HEK293 (cell line): ENCODE results near the gene RPUSD4.
"Not testable (repeated sequence)": the region's sequence is repeated elsewhere in the genome, so short reads cannot be mapped to it uniquely, and the experiment has no call there.

Source experiments
- CTCF ChIA-PET: fragments of 350-600 bp; formaldehyde crosslinking; extraction: SDS; loops from one replicate; lab custom pipeline; 2021; ENCODE audit warnings: antibody characterized with exemption; lab: Yijun Ruan, JAX
- POLR2A ChIA-PET: fragments of 300-600 bp; formaldehyde crosslinking; extraction: SDS; loops from one replicate; lab custom pipeline; 2020; ENCODE audit warnings: antibody characterized with exemption, inconsistent platforms; lab: Yijun Ruan, JAX
- H3K27ac ChIP-seq: fragments of 200-500 bp; sonication (Bioruptor generic); 2 replicates; pipeline ENCODE4 v1.5.1; 2014; ENCODE audit warnings: low read depth, low read length, control low read depth, inconsistent platforms; ENCODE audit errors: extremely low read depth
- H3K36me3 ChIP-seq, 2 experiments: fragments of 200-500 bp in 1 of 2; sonication (Bioruptor generic) in 1 of 2; 1 replicate in 1 of 2; 2 replicates in 1 of 2; pipeline ENCODE4 v1.5.1; 2014 to 2017; ENCODE audit warnings: inconsistent platforms in 2 of 2, low read length in 2 of 2; ENCODE audit not compliant: control insufficient read depth in 2 of 2, insufficient read depth in 1 of 2
- H3K4me1 ChIP-seq: fragments of 200-500 bp; sonication (Bioruptor generic); 2 replicates; pipeline ENCODE4 v1.5.1; 2014; ENCODE audit warnings: mild to moderate bottlenecking, low read length, inconsistent platforms; ENCODE audit not compliant: control insufficient read depth, insufficient read depth
- H3K4me3 ChIP-seq: 2 replicates; pipeline ENCODE4 v1.5.1; 2011; ENCODE audit warnings: low read depth, mild to moderate bottlenecking, control low read depth, low read length, moderate library complexity
- H3K9me3 ChIP-seq: fragments of 200-500 bp; sonication (Bioruptor generic); 2 replicates; pipeline ENCODE4 v1.5.1; 2014; ENCODE audit warnings: low read depth, low read length, inconsistent platforms; ENCODE audit not compliant: control insufficient read depth, insufficient read depth
- PRDM1 ChIP-seq: fragments of 450-650 bp; formaldehyde crosslinking; IDR thresholded peaks from 2 replicates; pipeline ENCODE4; 2016; ENCODE audit warnings: missing biosample characterization, missing genetic modification characterization
- ZNF266 ChIP-seq: fragments of 450-650 bp; formaldehyde crosslinking; IDR thresholded peaks from 2 replicates; pipeline ENCODE4 v1.5.1; 2016; ENCODE audit warnings: missing biosample characterization, missing genetic modification characterization, low read depth
- ZNF292 ChIP-seq: fragments of 450-650 bp; formaldehyde crosslinking; IDR thresholded peaks from 2 replicates; pipeline ENCODE4 v1.5.1; 2016; ENCODE audit warnings: low read depth, missing biosample characterization, missing genetic modification characterization, borderline replicate concordance
- ZNF311 ChIP-seq: fragments of 450-650 bp; formaldehyde crosslinking; IDR thresholded peaks from 2 replicates; pipeline ENCODE4 v1.5.1; 2017; ENCODE audit warnings: missing biosample characterization, missing genetic modification characterization, borderline replicate concordance
- ZNF391 ChIP-seq: fragments of 450-650 bp; formaldehyde crosslinking; IDR thresholded peaks from 2 replicates; pipeline ENCODE4 v1.5.1; 2016; ENCODE audit warnings: low read depth, missing biosample characterization, missing genetic modification characterization, borderline replicate concordance
- ZNF449 ChIP-seq: fragments of 450-650 bp; formaldehyde crosslinking; IDR thresholded peaks from 2 replicates; pipeline ENCODE4 v1.5.1; 2017; ENCODE audit warnings: missing biosample characterization, mild to moderate bottlenecking, missing genetic modification characterization, moderate library complexity
- ZNF473 ChIP-seq: fragments of 450-650 bp; formaldehyde crosslinking; IDR thresholded peaks from 2 replicates; pipeline ENCODE4 v1.5.1; 2017; ENCODE audit warnings: missing biosample characterization, missing genetic modification characterization
- ZNF544 ChIP-seq: fragments of 450-650 bp; formaldehyde crosslinking; IDR thresholded peaks from 2 replicates; pipeline ENCODE4 v1.5.0; 2017; ENCODE audit warnings: missing biosample characterization, missing genetic modification characterization
- ZNF571 ChIP-seq: fragments of 450-650 bp; formaldehyde crosslinking; IDR thresholded peaks from 2 replicates; pipeline ENCODE4 v1.5.0; 2017; ENCODE audit warnings: missing biosample characterization, missing genetic modification characterization
- ZNF610 ChIP-seq: fragments of 450-650 bp; formaldehyde crosslinking; IDR thresholded peaks from 2 replicates; pipeline ENCODE4 v1.5.1; 2016; ENCODE audit warnings: missing biosample characterization, missing genetic modification characterization, borderline replicate concordance
- ZNF791 ChIP-seq: fragments of 450-650 bp; formaldehyde crosslinking; IDR thresholded peaks from 2 replicates; pipeline ENCODE4 v1.5.1; 2016; ENCODE audit warnings: missing biosample characterization, missing genetic modification characterization
- TF ChIP-seq, protein P1 (sequence below): fragments of 450-650 bp; formaldehyde crosslinking; IDR thresholded peaks from 2 replicates; pipeline ENCODE4 v1.5.1; 2016; ENCODE audit warnings: missing biosample characterization, missing genetic modification characterization

RPUSD4 gene

GRCh38 chr11:126257144-126257543 is 45.7 kb upstream of the RPUSD4 start (continued):
- no peak for TF ChIP-seq ZNF791 (tag by site-specific recombination)
- TF ChIP-seq, protein P1, sequence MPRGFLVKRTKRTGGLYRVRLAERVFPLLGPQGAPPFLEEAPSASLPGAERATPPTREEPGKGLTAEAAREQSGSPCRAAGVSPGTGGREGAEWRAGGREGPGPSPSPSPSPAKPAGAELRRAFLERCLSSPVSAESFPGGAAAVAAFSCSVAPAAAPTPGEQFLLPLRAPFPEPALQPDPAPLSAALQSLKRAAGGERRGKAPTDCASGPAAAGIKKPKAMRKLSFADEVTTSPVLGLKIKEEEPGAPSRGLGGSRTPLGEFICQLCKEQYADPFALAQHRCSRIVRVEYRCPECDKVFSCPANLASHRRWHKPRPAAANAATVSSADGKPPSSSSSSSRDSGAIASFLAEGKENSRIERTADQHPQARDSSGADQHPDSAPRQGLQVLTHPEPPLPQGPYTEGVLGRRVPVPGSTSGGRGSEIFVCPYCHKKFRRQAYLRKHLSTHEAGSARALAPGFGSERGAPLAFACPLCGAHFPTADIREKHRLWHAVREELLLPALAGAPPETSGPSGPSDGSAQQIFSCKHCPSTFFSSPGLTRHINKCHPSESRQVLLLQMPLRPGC (tag by site-specific recombination): no peak
- no peak for TF ChIP-seq ZNF449 (tag by site-specific recombination)
- no peak for TF ChIP-seq ZNF610 (tag by site-specific recombination)
- TF ChIP-seq PRDM1 (tag by site-specific recombination): no peak
- TF ChIP-seq ZNF266 (tag by site-specific recombination): no peak
- no peak for TF ChIP-seq ZNF391

- Histone ChIP-seq H3K4me1 (no peaks in the 10 kb centered on the region), H3K36me3 (peaks cover 0 to 67% of the 10 kb centered on the region in 2 experiments; a peak in 2 of 3 replicates)
- TF ChIP-seq ZNF449 (tag by site-specific recombination) (no peak), ZNF544 (tag by site-specific recombination) (no peak)
- TF ChIP-seq, all 188 proteins: peak for 0
- H3K27ac ChIP-seq: no peak overlapping the region
- CTCF ChIA-PET: no interaction called here
- no peaks in the 10 kb centered on the region for H3K9me3 ChIP-seq
- POLR2A ChIA-PET: no interaction called here
- H3K4me3 ChIP-seq: no peak overlapping the region
These were observed 44.8 kb upstream of the RPUSD4 start for GRCh38 chr11:126256216-126256615.

GRCh38 chr11:126255507-126255906 is 44.1 kb upstream of the RPUSD4 start:
- H3K36me3 ChIP-seq: peaks cover 0 to 67% of the 10 kb centered on the region in 2 experiments; a peak in 2 of 3 replicates
- H3K4me3 ChIP-seq, H3K27ac ChIP-seq, H3K4me1 ChIP-seq, CTCF ChIA-PET, H3K9me3 ChIP-seq, POLR2A ChIA-PET: not testable (repeated sequence)

DNA sequence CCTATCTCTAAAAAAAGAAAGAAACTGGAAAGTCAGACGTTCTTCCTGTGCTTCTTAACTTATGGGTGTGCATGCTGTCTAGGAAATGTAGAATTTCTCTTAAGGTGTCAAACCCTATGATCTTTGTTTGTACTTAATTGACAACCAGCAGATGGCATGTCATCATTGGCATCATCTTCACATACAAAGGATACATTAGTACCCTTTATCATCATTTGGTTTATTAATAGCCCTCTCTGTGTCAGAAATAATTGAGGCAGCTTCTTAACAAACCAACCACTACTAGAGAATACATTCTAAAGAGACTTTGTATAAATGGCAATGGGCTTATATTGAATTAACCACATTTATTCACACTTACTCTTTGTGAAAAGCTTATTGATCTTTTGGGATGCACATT is 43.4 kb upstream of the RPUSD4 start:
- no peaks in the 10 kb centered on the region for H3K9me3 ChIP-seq
- ChIA-PET CTCF (no interaction called here), POLR2A (interaction anchor here (1.1 kb wide), 1 partner anchor 43 kb away, joined by 3 read pairs; the partner anchor contains the start of genes FAM118B and RPUSD4)
- peaks cover 0 to 69% of the 10 kb centered on the region in 2 experiments; a peak in 2 of 3 replicates for H3K36me3 ChIP-seq
- no peak overlapping the region for H3K4me3 ChIP-seq
- TF ChIP-seq ZNF311 (tag by site-specific recombination): no peak
- TF ChIP-seq ZNF292 (tag by site-specific recombination): no peak
- no peak for TF ChIP-seq ZNF473
- no peak for TF ChIP-seq ZNF571 (tag by site-specific recombination)
- H3K27ac ChIP-seq: no peak overlapping the region
- no peaks in the 10 kb centered on the region for H3K4me1 ChIP-seq
